Duodenal mucosa (tissue), 2 donors: ENCODE measurements around the gene PNMA8C.
"Not testable (repeated sequence)": the region's sequence is repeated elsewhere in the genome, so short reads cannot be mapped to it uniquely, and the experiment has no call there.

ENCODE experiments used
- H3K27ac ChIP-seq: one replicate; pipeline ENCODE4 v1.7.0; 2013; ENCODE audit warnings: low read depth, low read length
- H3K27me3 ChIP-seq, 2 donors: one replicate each; pipeline ENCODE4 v1.7.0; 2013; ENCODE audit warnings: low read length in 2 of 2, control low read depth in 1 of 2; ENCODE audit not compliant: insufficient read depth in 2 of 2, control insufficient read depth in 1 of 2
- H3K36me3 ChIP-seq, 2 donors: one replicate each; pipeline ENCODE4 v1.7.0; 2013; ENCODE audit warnings: low read length in 2 of 2, control low read depth in 1 of 2; ENCODE audit not compliant: insufficient read depth in 2 of 2, control insufficient read depth in 1 of 2
- H3K4me1 ChIP-seq, 2 donors: one replicate each; pipeline ENCODE4 v1.7.0; 2013; ENCODE audit warnings: low read length in 2 of 2, control low read depth in 1 of 2; ENCODE audit not compliant: insufficient read depth in 2 of 2, control insufficient read depth in 1 of 2
- H3K4me3 ChIP-seq, 2 donors: one replicate each; pipeline ENCODE4 v1.7.0; 2013; ENCODE audit warnings: low read length in 2 of 2, low read depth in 1 of 2
- H3K9ac ChIP-seq, 2 donors: one replicate each; pipeline ENCODE4 v1.7.0; 2013; ENCODE audit warnings: low read length in 2 of 2, low read depth in 1 of 2
- H3K9me3 ChIP-seq, 2 donors: one replicate each; pipeline ENCODE4 v1.7.0; 2013; ENCODE audit warnings: low read length in 2 of 2, control low read depth in 1 of 2; ENCODE audit not compliant: control insufficient read depth in 1 of 2

The PNMA8C gene

DNA sequence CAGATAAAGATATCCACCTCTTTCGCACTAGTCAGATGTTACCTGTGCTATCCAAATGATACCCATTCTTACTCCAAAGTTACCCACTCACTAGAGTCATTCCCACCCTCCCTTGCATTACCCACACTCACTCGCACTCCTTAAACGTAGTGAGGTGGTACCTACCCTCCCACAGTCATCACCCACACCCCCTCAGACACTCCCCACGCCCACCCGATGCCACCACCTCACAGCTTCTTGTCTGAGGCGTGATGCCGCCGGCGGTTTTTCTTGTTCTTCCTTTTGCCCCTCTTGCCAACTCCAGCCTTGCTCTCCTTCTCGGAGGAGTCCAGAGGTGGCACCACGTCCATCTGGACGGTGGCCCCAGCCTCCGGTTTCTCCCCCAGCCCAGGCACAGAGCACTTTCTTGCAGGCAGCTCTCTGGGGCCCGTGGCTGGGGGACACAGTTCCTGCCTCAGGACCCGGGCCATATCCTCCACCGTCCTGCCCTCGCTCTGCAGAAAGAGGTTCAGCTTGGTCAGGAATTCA, 1.2 kb downstream of the PNMA8C start:
- no peak overlapping the region for H3K9ac ChIP-seq
- no peaks in the 10 kb centered on the region for H3K9me3 ChIP-seq
- no peak overlapping the region for H3K4me3 ChIP-seq
- no peaks in the 10 kb centered on the region for H3K36me3 ChIP-seq
- peaks cover 7% of the 10 kb centered on the region in 2 donors for H3K4me1 ChIP-seq
- H3K27me3 ChIP-seq: peaks cover 19 to 35% of the 10 kb centered on the region in 2 donors
- H3K27ac ChIP-seq: no peak overlapping the region

DNA sequence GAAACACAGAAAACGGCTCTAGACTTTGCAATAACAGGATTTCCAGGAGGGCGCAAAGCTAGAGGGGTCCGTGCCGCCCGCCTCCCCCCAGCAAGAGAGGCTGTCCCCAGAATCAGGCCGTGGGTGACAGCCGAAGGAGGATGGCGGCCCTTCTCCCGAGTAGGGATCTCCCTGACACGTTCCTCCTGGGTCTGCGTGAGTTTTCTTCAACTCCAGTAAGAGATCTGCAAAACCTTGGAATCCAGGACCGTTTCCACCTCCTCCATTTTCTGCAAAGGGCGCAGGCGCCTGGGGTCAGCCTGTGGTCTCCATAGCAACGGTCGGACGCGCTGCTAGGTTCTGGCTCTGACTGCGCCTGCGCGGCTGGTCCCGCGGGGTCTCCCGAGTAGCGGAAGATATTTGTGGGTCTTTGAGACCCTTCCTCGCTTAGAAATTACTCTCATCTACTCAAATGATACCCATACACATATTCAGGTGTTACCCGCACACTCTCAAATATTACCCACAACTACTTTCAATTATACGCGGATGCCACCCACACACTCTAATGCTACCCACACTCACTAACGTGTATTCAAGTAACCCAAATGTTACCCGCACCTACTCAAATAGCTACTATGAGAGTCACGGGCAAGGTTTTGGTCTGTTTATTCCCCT, 2.1 kb downstream of the PNMA8C start:
- Histone ChIP-seq H3K27ac (no peak overlapping the region), H3K9me3 (no peaks in the 10 kb centered on the region), H3K36me3 (no peaks in the 10 kb centered on the region), H3K4me1 (peaks cover 7% of the 10 kb centered on the region in 2 donors), H3K9ac (peak overlapping the region in 1 of 2 donors; percentile 24), H3K27me3 (peaks cover 19 to 35% of the 10 kb centered on the region in 2 donors), H3K4me3 (peak overlapping the region; percentile 56 to 57)

DNA sequence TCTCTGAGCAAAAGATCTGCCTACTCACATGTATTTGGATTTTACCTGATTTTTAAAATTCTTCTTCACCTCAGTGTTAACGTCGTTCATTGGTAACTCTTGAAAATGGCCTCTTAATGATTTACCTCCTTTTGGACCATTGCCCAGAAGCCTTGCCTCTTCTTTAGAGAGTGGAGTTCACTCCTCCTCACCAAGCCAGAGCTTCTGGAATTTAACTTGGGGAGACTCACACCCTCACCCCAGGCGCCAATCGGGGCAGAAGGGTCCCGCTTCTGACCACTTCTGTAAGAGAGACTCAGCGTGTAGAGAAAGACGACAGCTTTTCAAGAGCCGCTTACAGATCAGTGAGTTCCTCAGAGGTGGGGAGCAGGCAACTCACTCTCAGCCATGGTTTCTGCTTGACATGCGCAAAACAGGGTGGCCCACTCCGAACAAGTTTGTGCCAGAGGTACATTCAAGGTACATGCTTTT, 2.7 kb downstream of the PNMA8C start:
- Histone ChIP-seq H3K9ac (peak overlapping the region in 1 of 2 donors; percentile 24), H3K4me3 (peak overlapping the region; percentile 56 to 57), H3K27ac (no peak overlapping the region), H3K4me1 (peaks cover 7% of the 10 kb centered on the region in 2 donors), H3K27me3 (peaks cover 19 to 35% of the 10 kb centered on the region in 2 donors), H3K9me3 (no peaks in the 10 kb centered on the region), H3K36me3 (no peaks in the 10 kb centered on the region)

GRCh38 chr19:46423188-46423587, 5.5 kb downstream of the PNMA8C start:
- Histone ChIP-seq H3K27me3 (peaks cover 16 to 24% of the 10 kb centered on the region in 2 donors), H3K36me3 (no peaks in the 10 kb centered on the region), H3K9ac (no peak overlapping the region), H3K9me3 (no peaks in the 10 kb centered on the region), H3K27ac (no peak overlapping the region), H3K4me3 (no peak overlapping the region), H3K4me1 (peaks cover 7% of the 10 kb centered on the region in 2 donors)

DNA sequence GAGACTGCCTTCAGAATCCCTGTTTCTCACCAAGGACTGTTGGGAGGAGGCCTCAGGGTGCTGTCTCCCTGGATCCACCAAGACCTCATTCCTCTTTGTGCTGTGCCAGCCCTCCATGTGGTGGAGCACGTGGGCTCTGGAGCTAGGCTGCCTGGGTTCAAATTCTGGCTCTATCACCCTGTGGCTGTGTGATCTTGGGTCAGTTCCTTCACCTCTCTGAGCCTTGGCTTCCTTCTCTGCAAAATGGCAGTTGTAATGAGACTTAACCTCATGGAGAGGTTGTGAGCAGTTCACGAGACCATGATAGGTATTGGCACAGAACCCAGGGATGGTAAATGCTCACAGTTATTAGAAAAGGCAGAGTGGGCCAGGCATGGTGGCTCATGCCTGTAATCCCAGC, 6.4 kb downstream of the PNMA8C start:
- no peak overlapping the region for H3K4me3 ChIP-seq
- H3K36me3 ChIP-seq: no peaks in the 10 kb centered on the region
- peaks cover 15 to 16% of the 10 kb centered on the region in 2 donors for H3K27me3 ChIP-seq
- no peaks in the 10 kb centered on the region for H3K9me3 ChIP-seq
- no peak overlapping the region for H3K9ac ChIP-seq
- H3K27ac ChIP-seq: no peak overlapping the region
- peaks cover 7% of the 10 kb centered on the region in 2 donors for H3K4me1 ChIP-seq

- H3K27ac ChIP-seq: no peak overlapping the region
- peaks cover 10 to 14% of the 10 kb centered on the region in 2 donors for H3K27me3 ChIP-seq
- H3K36me3 ChIP-seq: no peaks in the 10 kb centered on the region
- no peak overlapping the region for H3K9ac ChIP-seq
- no peaks in the 10 kb centered on the region for H3K4me1 ChIP-seq
- no peak overlapping the region for H3K4me3 ChIP-seq
- no peaks in the 10 kb centered on the region for H3K9me3 ChIP-seq
These were observed 8.7 kb downstream of the PNMA8C start for GRCh38 chr19:46420056-46420455.

DNA sequence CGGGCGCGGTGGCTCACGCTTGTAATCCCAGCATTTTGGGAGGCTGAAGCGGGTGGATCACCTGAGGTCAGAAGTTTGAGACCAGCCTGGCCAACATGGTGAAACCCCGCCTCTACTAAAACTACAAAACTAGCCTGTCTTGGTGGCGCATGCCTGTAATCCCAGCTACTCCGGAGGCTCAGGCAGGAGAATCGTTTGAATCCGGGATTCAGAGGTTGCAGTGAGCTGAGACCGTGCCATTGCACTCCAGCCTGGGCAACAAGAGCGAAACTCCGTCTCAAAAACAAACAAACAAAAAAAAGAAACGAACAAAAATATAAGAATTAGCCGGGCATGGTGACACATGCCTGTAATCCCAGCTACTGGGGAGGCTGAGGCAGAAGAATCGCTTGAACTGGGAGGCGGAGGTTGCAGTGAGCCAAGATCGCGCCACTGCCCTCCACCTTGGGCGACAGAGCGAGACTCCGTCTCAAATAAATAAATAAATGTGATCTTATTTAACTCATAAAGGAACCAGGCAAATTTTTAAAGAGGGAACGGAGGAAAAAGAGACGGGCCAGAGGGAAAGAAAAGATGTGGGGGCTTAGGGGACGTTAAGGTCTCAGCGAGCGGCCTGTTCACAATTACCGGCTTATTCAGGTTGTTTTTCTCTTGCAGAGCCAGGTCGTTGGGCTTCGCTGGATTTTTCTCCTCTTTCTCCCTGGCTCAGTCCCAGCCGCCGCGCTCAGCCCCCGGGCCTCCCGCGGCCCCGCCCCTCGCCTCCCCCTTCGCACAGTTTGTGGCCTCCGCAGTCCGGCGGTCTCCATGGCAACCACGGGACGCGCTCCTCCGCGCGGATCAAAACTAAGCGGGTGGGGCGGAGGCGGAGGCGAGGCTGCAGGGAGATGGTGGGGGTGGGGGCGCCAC, 12.7 kb downstream of the PNMA8C start:
- H3K9me3 ChIP-seq, H3K4me1 ChIP-seq, H3K9ac ChIP-seq, H3K27ac ChIP-seq, H3K36me3 ChIP-seq: not testable (repeated sequence)
- H3K4me3 ChIP-seq: peak overlapping the region in 1 of 2 donors; percentile 8
- H3K27me3 ChIP-seq: peaks cover 34% of the 10 kb centered on the region in 2 donors

DNA sequence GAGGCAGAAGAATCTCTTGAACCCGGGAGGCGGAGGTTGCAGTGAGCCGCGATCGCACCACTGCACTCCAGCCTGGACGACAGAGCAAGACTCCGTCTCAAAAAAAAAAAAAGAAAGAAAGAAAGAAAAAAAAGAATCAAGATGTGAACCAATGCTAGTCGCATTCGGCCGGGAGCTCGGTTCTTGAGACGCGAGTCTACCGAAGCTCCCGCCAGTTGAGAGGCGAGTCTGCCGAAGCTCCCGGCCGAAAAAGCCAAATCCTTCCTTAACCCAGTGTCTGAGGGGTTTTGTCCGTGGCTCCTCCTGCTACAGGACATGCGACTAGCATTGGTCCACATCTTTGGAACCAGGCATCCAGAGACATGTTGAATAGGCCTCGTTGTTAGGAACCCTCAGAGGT, 13.8 kb downstream of the PNMA8C start:
- H3K9me3 ChIP-seq, H3K9ac ChIP-seq, H3K27ac ChIP-seq, H3K36me3 ChIP-seq, H3K4me3 ChIP-seq, H3K4me1 ChIP-seq: not testable (repeated sequence)
- peaks cover 36 to 38% of the 10 kb centered on the region in 2 donors for H3K27me3 ChIP-seq

- Histone ChIP-seq H3K9ac (no peak within 1 kb of the TSS), H3K36me3 (no peaks in the 10 kb centered on the region), H3K4me3 (peak within 1 kb of the TSS; percentile 15 to 50), H3K4me1 (no peaks in the 10 kb centered on the region), H3K27ac (no peak within 1 kb of the TSS), H3K27me3 (peaks cover 39 to 41% of the 10 kb centered on the region in 2 donors), H3K9me3 (no peaks in the 10 kb centered on the region)
These were observed 15.3 kb downstream of the PNMA8C start, which contains the start of gene CCDC8 for GRCh38 chr19:46413262-46414031. Gene CCDC8 (minus strand): TSS chr19:46413564. CDS start chr19:46412810, 754 bp downstream.
